Osteocyte (in vitro differentiated cells): ENCODE results near the gene GSDMA. TPM values are rescaled to one million over a fixed set of nuclear protein-coding genes. Genes with fewer than 3 reads are reported as not detected.
A peak's percentile ranks its signal among the peaks of the same experiment; 100 is the strongest.

Source experiments
- DNase-seq: peaks from one replicate; pipeline ENCODE4 v3.0.0; 2021; ENCODE audit warnings: mixed read lengths; ENCODE audit not compliant: unreplicated experiment; ENCODE audit errors: extremely low spot score
- H3K27ac Mint-ChIP-seq: one replicate; pipeline ENCODE4 v1.8.0; 2021; ENCODE audit warnings: mild to moderate bottlenecking, mixed read lengths; ENCODE audit not compliant: unreplicated experiment
- H3K27me3 Mint-ChIP-seq: one replicate; pipeline ENCODE4 v1.8.0; 2021; ENCODE audit warnings: mixed read lengths; ENCODE audit not compliant: unreplicated experiment
- H3K36me3 Mint-ChIP-seq: one replicate; pipeline ENCODE4 v1.8.0; 2021; ENCODE audit warnings: mixed read lengths; ENCODE audit not compliant: unreplicated experiment
- H3K4me1 Mint-ChIP-seq: one replicate; pipeline ENCODE4 v1.8.0; 2021; ENCODE audit warnings: mixed read lengths; ENCODE audit not compliant: unreplicated experiment
- H3K4me3 Mint-ChIP-seq: one replicate; pipeline ENCODE4 v1.8.0; 2021; ENCODE audit warnings: mild to moderate bottlenecking, moderate library complexity, mixed read lengths; ENCODE audit not compliant: unreplicated experiment
- H3K9me3 Mint-ChIP-seq: one replicate; pipeline ENCODE4 v1.8.0; 2021; ENCODE audit warnings: mixed read lengths; ENCODE audit not compliant: unreplicated experiment
- CTCF ChIP-seq: fragments of 200-600 bp; sonication (generic); IDR thresholded peaks from 2 replicates; pipeline ENCODE4 v1.5.0; 2021; ENCODE audit warnings: antibody characterized with exemption, mild to moderate bottlenecking, moderate library complexity
- long read RNA-seq: library from polyadenylated mRNA; unstranded; transcript quantifications from one replicate; pipeline ENCODE4 v2.0.0, GENCODE V29; 2021
- total RNA-seq: library from RNA; stranded (reverse); gene quantifications from 2 replicates; pipeline ENCODE4 v1.2.1, GENCODE V29; 2021

Gene GSDMA, protein sequence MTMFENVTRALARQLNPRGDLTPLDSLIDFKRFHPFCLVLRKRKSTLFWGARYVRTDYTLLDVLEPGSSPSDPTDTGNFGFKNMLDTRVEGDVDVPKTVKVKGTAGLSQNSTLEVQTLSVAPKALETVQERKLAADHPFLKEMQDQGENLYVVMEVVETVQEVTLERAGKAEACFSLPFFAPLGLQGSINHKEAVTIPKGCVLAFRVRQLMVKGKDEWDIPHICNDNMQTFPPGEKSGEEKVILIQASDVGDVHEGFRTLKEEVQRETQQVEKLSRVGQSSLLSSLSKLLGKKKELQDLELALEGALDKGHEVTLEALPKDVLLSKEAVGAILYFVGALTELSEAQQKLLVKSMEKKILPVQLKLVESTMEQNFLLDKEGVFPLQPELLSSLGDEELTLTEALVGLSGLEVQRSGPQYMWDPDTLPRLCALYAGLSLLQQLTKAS
- total RNA-seq: not detected in 2 replicates
- long read RNA-seq: 0 reads

DNA sequence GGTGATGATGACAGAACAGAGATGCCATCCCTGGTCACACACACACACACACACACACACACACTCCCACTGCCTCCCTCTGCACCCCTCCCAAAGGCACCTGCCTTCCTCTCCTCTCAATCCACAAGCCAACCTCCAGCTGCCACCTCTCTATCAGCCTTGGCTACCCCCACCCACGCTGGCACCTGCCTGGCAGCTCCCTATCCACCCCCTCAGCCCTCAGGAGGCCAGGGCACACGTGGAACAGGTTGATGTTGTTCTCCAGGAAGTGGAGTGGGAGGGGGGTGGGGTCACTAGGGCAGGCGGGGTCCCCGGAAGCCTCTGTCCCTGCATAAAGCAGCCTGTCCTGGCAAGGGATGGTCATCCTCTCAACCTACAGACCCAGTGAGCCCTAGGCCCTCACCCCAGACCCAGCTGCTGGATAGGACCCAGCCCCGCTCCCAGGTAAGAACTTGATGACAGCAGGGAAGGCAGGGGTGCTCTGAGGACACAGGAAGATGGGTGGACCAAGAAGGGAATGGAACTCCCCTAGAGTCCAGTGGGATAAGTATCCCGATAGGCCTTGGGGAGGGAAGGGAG is at the start of gene GSDMA:
Gene GSDMA, plus strand, starts transcription at position 363 of the 579 bp plus-strand sequence. CDS start 2,684 bp downstream, outside the sequence.
- Mint-ChIP-seq H3K4me1 (peaks cover 3% of the 10 kb centered on the region), H3K27me3 (peaks cover 36% of the 10 kb centered on the region), H3K27ac (no peak within 1 kb of the TSS), H3K4me3 (no peak within 1 kb of the TSS), H3K9me3 (no peaks in the 10 kb centered on the region), H3K36me3 (no peaks in the 10 kb centered on the region)
- TF ChIP-seq CTCF: no peak
- no peak for DNase-seq

GRCh38 chr17:39913989-39914388 is 48.8 kb upstream of the GSDMA start:
- no peak for DNase-seq
- Mint-ChIP-seq H3K27ac (no peak overlapping the region), H3K9me3 (no peaks in the 10 kb centered on the region), H3K4me1 (peaks cover 3% of the 10 kb centered on the region), H3K27me3 (no peaks in the 10 kb centered on the region), H3K4me3 (no peak overlapping the region), H3K36me3 (peaks cover 21% of the 10 kb centered on the region)
- TF ChIP-seq CTCF: no peak

DNA sequence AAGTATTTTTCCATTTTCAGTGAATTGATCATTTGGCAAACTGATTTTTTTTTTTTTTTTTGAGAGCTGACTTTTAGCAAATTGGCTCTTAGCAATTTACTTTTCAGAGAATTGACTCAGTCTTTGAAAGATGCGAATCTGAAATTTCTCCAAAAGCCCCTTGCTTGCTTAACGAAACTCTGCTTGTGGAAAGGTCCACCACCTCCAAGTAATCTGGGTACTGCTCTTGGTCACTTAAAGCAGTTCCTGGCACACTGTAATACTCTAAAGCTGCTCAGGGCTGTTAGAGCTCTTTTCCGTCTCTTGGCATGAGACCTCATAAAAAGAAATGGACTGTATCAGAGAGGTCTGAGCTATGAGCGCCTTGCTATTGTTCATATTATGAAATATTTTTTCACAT is 47.2 kb upstream of the GSDMA start:
- Mint-ChIP-seq H3K27ac (no peak overlapping the region), H3K27me3 (no peaks in the 10 kb centered on the region)
- DNase-seq: no peak

DNA sequence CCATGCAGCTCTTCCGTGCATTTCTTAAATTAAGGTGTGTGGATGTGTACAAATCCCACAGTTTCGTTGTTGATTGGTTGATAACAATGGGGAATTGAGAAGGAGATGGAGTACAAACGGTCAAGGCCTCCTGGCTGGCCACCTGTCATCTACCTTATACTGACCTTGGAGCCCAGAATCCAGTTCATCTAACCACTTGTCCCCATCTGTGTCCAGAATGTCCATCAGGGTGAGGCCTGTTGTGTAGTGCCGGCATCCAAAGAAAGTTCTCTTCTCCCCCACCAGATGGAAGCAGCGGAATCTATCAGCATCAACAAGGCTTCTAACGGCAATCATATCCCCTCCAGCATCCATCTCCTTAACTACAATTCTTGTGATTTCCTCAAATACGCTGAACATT is 45.9 kb upstream of the GSDMA start:
- DNase-seq: no peak
- H3K4me1 Mint-ChIP-seq: peaks cover 3% of the 10 kb centered on the region
- H3K27ac Mint-ChIP-seq: no peak overlapping the region
- H3K4me3 Mint-ChIP-seq: no peak overlapping the region
- peaks cover 24% of the 10 kb centered on the region for H3K36me3 Mint-ChIP-seq
- no peaks in the 10 kb centered on the region for H3K27me3 Mint-ChIP-seq
- H3K9me3 Mint-ChIP-seq: no peaks in the 10 kb centered on the region
- TF ChIP-seq CTCF: peak; percentile 14

More for the DNA sequence above, 47.2 kb upstream of the GSDMA start:
- Mint-ChIP-seq H3K4me1 (peaks cover 3% of the 10 kb centered on the region), H3K4me3 (no peak overlapping the region), H3K9me3 (no peaks in the 10 kb centered on the region), H3K36me3 (peaks cover 22% of the 10 kb centered on the region)
- no peak for TF ChIP-seq CTCF

DNA sequence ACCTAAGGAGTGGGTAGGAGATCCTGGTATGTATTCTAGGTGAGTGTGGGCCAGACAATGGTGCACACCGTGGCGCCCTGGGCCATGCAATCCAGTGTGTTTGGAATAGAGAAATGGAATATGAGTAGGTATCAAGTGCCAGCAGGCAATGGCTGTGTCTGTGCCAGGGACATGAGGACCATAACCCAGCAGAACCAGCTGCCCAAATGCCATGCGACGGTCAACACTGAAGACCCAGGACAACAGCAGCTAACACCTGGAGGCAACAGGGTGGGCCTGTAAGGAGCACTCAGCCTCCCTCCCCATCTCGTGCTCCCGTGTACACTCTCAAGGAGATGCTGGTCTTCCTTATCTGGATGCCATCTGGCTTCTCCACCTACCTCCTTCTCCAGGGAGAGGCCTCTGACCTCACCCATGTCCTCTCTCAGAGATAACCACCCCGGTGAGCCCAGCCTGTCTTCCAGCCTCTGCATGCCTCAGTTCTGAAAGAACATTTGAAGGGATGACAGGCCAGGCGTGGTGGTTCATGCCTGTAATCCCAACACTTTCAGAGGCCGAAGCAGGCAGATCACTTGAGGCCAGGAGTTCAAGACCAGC is 43.6 kb upstream of the GSDMA start:
- no peak overlapping the region for H3K27ac Mint-ChIP-seq
- H3K36me3 Mint-ChIP-seq: peaks cover 25% of the 10 kb centered on the region
- DNase-seq: no peak
- no peaks in the 10 kb centered on the region for H3K9me3 Mint-ChIP-seq
- no peak overlapping the region for H3K4me3 Mint-ChIP-seq
- H3K4me1 Mint-ChIP-seq: peaks cover 5% of the 10 kb centered on the region
- TF ChIP-seq CTCF: no peak
- H3K27me3 Mint-ChIP-seq: no peaks in the 10 kb centered on the region
